GM18517 (cell line): ENCODE measurements around the gene ZNF227.
"Not testable (repeated sequence)": the region's sequence is repeated elsewhere in the genome, so short reads cannot be mapped to it uniquely, and the experiment has no call there.

Experiments used
- ATAC-seq: cut with Tn5 transposase; IDR thresholded peaks from one replicate; pipeline ENCODE4 v1.9.1; 2021; ENCODE audit warnings: mild to moderate bottlenecking, moderate library complexity; ENCODE audit not compliant: unreplicated experiment

Gene ZNF227

DNA sequence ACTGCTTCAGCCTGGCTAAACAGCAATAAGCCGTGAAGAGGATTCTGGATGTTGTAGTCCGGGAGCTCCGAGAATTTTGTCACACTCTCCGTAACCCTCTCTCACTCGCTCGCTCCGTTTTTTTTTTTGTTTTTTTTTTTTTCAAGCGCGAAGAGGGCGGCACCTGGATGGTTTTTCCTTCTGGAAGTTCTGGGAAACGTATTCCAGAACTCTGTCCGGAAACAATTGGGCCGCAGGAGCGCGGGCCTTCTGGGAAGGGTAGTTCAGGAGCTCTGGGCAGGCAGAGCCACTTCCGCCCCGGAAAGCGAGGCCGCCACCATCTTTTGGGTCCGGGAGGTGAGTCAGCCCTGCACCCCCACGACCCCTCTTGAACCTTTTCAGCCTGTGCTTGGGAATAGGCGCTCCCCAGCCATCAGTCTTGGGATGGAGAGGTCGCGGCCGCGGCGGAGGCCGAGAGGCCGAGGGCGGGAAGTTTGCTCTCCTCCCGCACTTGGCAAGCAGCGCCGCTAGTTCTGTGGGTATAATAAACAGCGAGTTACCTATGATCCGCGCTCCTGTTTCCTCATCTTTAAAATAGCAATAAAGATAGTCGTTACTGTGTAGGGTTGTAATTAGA is at the start of gene ZNF227:
TSS of gene ZNF227 (plus strand) at position 283 of the 616 bp plus-strand sequence. CDS start 5,261 bp downstream, outside the sequence.
- ATAC-seq: peak; percentile 78

DNA sequence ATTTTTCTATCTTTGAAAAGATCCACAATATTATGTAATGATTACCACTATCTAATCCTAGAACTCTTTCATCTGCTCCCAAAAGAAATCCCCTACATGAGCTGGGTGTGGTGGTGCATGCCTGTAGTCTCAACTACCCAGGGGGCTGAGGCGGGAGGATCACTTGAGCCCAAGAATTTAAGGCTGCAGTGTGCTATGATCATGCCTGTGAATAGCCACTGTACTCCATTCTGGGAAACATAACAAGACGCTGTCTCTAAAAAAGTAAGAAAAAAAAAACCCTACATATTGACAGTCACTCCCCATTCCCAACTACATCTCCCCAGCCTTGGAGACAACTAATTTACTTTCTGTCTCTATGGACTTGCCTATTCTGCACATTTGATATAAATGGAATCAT is 48.5 kb upstream of the ZNF227 start:
- no peak for ATAC-seq

DNA sequence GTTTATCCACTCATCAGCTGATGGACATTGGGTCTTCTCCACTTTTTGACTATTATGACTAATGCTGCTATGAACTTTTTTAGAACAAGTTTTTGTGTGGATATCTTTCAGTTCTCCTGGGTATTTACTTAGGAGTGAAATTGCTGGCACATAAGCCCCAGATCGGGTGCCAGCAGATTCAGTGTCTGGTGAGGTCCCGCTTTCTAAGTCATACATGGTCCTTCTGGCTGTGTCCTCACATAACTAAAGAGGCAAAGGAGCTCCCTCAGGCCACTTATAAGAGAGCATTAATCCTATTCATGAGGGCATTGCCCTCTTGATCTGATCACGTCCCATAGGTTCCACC is 48.0 kb upstream of the ZNF227 start:
- peak; percentile 19 for ATAC-seq

DNA sequence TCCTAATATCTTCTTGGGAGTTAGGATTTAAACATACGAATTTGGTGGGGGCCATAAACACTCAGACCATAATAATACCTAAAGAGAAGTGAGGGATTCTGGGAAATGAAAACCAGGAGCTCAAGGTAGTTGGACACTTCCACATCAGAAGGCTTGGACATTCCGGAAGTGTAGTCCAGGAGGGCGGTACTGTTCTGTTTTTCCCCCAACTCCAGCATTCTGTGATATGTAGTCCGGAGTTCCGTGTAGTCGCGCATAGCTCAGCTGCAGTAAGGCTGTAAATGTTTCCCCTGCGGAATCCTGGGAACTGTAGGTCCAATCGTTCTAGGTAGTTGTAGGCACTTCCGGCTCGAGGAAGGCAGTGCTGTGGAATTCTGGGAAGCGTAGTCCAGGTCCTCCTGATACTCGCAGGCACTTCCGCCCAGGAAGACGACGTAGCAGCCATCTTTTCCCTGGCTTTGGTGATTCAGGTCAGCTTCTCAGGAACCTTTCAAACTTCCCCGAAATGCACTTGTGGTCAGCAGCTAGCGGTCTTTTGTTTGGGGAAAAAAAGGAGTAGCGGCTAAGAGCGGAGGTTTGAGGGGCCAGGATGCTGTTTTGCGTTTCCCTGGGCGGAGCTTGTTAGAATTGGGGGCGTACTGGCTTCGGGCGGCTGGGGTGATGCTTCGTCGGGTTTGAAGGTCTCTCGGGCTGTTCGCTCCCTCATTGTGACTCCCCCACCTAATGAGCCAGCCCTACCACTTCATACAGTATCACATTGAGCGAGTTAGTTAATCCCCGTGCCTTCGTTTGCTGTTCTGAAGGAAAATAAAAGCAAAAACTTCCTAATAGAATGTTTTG is 47.4 kb upstream of the ZNF227 start, which contains the start of gene ZNF226:
TSS of gene ZNF226 (plus strand) at position 428 of the 840 bp plus-strand sequence. CDS start 4,981 bp downstream, outside the sequence.
- ATAC-seq: peak; percentile 83

DNA sequence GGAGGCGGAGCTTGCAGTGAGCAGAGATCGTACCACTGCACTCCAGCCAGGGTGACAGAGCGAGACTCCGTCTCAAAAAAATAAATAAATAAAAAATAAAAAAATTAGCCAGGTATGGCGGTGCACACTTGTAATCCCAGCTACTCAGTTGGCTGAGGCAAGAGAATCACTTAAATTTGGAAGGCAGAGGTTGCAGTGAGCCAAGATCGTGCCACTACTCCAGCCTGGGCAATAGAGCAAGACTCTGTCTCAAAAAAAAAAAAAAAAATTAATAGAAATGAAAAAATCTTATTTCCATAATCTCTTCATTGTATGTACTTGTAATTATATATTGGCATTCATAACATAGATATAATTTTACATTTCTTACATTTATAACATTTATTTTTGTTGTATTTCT is 41.7 kb upstream of the ZNF227 start:
- not testable (repeated sequence) for ATAC-seq

DNA sequence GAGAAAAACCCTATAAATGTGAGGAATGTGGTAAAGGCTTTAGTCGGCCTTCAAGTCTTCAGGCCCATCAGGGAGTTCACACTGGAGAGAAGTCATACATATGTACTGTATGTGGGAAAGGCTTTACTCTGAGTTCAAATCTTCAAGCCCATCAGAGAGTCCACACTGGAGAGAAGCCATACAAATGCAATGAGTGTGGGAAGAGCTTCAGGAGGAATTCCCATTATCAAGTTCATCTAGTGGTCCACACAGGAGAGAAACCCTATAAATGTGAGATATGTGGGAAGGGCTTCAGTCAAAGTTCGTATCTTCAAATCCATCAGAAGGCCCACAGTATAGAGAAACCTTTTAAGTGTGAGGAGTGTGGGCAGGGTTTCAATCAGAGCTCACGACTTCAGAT is 35.7 kb upstream of the ZNF227 start:
- no peak for ATAC-seq

DNA sequence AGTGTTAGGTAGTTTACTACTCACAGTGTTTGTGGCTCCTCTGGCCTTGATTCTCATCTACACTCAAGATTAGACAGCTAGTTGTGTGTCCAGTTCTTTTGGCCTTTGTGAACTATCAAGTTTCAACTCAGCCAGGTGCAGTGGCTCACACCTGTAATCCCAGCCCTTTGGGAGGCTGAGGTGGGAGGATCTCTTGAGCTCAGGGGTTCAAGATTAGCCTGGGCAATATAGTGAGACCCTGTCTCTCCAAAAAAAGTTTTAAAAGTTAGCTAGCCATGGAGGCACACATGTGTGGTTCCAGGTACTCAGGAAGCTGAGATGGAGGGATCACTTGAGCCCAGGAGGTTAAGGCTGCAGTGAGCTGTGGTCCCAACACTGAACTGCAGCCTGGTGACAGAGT is 31.4 kb upstream of the ZNF227 start:
- no peak for ATAC-seq

DNA sequence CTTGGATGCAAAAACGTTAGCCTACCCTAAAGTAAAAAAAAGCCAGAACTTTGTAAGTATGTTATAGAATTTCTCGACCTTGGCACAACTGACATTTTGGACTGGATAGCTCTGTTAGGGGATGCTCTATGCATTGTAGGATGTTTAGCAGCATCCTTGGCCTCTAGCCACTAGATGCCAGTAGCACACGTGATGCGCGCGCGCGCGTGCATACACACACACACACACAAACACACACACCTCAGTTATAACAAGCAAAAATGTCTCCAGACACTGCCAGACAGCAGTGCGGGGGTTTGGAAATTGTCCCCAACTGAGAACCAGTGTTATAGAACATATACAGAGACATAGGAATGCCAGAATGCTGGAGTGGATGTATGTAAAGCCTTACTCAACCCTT is 30.2 kb upstream of the ZNF227 start:
- ATAC-seq: no peak

DNA sequence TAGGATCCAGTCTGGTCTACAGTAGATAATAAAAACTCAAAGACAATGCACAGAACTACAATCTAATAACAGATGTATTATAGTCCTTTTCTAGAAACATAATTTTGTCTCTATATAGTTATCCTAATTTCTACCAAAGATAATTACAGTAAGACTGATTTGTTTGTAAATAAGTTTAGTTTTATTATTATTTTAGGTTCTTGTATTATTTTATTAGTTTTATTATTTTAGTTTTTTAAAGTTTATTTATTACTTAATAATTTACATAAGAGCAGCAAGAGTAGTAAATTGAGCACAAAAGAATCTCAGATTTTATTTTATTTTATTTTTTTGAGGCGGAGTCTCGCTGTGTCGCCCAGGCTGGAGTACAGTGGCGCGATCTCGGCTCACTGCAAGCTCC is 22.3 kb upstream of the ZNF227 start:
- ATAC-seq: no peak

DNA sequence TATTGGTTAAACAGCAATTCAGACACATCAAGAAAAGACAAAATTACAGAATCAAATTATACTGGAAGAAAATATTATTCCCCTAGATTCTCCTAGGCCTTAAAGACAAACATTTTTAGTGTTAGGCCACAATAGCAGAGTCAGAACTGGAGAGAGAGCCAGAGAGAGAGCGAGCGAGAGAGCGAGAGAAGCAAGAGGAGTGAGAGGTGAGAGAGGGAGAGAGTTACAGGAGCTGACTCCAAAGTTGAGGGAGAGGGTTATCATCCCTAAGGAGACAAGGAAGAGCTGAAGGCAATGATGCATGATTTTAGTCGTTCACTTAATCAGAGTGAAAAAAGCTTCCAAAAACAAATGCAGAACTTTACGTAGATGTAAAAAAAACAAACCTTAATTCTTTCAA is 20.2 kb upstream of the ZNF227 start:
- no peak for ATAC-seq

DNA sequence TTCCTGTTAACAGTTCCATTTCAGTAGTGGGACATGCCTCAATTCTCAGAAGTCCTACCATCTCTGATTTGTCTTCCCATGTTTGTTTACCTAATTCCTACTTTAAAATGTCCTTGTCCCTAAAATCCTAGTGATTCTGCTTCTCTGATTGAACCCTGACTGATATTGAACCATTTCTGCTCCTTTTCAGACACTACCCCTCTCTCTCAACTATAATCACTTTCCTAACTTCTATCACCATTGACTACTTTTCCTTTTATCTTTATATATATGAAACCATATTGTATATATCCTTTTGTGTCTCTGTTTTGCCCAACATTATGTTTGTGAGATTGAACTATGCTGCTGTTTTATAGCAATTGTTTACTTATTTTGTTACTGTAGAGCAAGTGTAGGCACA is 15.6 kb upstream of the ZNF227 start:
- ATAC-seq: no peak

DNA sequence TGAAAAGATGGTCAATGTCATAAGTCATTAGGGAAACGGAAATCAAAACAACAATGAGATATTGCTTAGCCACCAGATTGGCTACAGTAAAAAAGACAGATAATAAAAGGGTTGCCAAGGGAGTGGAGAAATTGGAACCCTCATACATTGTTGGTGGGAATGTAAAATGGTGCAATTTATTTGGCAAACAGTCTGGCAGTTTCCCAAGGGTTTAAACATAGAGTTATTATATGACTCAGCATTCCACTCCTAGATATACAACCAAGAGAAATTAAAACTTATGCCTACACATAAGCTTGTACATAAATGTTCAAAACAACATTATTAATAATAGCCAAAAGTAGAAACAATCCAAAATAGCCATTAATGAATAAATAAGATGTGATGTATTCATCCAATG is 9.9 kb upstream of the ZNF227 start:
- no peak for ATAC-seq

DNA sequence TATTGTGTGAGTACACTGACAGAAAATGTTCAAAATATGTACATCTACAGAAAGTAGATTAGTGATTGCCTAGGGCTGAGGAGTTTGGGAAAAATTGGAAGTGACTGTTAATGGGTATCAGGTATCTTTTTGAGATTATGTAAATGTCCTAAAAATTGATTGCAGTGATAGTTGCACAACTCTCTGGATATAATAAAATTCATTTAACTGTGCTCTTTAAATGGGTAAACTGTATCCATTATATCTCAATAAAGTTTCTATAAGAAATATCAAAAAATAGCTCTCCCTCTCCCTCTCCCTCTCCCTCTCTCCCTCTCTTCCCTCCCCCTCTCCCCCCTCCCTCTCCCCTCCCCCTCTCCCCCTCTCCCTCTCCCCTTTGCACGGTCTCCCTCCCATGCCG is 9.4 kb upstream of the ZNF227 start:
- no peak for ATAC-seq

DNA sequence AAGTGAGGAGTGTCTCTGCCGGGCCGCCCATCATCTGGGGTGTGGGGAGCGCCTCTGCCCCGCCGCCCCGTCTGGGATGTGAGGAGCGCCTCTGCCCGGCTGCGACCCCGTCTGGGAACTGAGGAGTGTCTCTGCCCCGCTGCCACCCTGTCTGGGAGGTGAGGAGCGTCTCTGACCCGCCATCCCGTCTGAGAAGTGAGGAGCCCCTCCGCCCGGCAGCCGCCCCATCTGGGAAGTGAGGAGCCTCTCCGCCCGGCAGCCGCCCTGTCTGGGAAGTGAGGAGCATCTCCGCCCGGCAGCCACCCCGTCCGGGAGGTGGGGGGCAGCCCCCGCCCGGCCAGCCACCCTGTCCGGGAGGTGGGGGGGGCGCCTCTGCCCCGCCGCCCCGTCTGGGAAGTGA is 8.5 kb upstream of the ZNF227 start:
- not testable (repeated sequence) for ATAC-seq

DNA sequence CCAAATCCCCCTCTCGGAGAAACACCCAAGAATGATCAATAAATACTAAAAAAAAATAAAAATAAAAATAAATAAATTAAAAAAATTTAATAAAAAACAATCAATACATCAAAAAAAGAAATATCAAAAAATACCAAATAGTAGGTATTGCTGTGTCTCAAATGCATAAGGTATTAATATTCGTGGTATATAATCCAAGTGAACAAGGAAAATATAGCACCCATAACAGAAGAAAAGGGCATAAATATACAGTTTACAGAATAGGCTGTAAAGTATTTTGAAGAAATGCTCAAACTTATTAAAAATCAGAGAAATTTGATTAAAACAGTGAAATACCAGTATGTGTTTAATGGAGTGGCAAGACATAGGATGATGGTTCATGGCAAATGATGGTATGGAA is 7.6 kb upstream of the ZNF227 start:
- ATAC-seq: no peak

DNA sequence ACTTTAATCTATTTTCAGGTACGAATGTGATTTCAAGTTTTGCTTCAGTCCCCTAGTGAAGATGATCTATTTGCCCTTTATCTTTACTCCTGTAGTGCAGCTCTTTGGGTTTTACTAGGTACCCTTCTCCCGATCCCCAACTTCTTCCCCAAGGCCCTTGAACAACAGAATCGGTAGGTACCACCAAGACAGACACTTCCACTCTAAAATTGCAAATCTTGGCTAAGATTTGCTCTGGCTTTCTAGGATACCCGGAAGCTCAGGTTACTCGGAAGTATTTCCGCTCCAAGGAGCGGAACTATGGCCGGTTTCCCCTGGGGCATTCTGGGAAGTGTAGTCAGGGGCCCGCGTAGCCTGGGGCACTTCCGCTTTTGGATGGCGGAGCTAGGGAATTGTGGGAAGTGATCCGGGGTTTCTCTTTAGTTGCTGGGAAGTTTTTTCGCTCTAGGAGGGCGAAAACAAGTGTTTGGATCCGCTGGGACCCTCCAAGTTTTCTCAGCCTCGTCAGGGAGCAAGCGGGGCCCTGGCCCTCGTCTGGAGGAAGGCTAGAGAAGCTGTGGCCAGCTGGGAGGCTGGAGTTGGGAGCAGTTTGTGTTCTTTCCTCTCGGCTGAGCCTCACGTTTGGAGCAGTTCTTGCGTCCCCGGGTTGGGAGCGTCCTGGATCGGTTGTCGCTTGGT is 5.1 kb upstream of the ZNF227 start:
- ATAC-seq: peak; percentile 70

DNA sequence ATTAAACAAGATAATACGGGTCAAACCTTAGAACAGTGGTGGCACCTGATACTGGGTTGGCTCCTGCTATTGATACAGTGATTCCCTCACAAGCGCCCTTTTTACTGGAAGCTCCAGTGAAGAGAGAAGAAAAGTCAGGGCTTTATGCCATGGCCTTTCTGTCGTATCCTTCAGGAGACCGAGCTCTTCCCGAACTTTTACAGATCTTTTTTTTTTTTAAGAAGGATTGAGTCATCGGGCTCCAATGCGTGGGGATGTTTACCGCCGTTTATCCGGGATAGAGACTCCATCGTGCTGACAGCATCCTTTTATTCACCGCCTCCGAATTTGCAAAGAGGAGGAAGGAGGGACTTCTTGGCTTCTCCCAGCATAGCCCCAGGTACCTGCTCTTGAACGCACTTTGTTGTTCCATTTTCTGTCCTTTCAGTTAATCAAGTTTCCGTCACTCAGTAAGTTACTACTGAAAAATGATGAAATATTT is 574 bp downstream of the ZNF227 start:
- no peak for ATAC-seq

DNA sequence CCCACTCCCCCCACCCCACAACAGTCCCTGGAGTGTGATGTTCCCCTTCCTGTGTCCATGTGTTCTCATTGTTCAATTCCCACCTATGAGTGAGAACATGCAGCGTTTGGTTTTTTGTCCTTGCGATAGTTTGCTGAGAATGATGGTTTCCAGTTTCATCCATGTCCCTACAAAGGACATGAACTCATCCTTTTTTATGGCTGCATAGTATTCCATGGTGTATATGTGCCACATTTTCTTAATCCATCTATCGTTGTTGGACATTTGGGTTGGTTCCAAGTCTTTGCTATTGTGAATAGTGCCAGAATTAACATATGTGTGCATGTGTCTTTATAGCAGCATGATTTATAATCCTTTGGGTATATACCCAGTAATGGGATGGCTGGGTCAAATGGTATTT is 7.6 kb downstream of the ZNF227 start:
- not testable (repeated sequence) for ATAC-seq

DNA sequence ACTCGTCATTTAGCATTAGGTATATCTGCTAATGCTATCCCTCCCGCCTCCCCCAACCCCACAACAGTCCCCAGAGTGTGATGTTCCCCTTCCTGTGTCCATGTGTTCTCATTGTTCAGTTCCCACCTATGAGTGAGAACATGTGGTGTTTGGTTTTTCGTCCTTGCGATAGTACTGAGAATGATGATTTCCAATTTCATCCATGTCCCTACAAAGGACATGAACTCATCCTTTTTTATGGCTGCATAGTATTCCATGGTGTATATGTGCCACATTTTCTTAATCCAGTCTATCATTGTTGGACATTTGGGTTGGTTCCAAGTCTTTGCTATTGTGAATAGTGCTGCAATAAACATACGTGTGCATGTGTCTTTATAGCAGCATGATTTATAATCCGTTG is 8.4 kb downstream of the ZNF227 start:
- not testable (repeated sequence) for ATAC-seq

DNA sequence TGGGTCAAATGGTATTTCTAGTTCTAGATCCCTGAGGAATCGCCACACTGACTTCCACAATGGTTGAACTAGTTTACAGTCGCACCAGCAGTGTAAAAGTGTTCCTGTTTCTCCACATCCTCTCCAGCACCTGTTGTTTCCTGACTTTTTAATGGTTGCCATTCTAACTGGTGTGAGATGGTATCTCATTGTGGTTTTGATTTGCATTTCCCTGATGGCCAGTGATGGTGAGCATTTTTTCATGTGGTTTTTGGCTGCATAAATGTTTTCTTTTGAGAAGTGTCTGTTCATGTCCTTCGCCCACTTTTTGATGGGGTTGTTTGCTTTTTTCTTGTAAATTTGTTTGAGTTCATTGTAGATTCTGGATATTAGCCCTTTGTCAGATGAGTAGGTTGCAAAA is 9.0 kb downstream of the ZNF227 start:
- not testable (repeated sequence) for ATAC-seq

DNA sequence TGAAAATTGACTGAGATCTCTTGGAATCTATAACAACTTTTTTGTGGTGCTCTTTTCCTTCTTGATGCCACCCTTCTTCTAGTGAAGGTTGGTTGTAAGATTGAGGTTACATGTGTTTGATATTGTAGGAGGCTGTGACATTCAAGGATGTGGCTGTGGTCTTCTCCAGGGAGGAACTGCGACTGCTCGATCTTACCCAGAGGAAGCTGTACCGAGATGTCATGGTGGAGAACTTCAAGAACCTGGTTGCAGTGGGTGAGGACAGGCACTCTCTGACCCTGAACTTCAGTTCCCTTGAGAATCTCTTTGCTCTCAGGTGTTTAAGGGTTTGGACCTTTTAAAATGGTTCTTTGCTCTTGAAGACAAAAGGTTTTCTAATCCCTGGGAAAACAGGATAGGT is 16.0 kb downstream of the ZNF227 start:
- ATAC-seq: no peak

DNA sequence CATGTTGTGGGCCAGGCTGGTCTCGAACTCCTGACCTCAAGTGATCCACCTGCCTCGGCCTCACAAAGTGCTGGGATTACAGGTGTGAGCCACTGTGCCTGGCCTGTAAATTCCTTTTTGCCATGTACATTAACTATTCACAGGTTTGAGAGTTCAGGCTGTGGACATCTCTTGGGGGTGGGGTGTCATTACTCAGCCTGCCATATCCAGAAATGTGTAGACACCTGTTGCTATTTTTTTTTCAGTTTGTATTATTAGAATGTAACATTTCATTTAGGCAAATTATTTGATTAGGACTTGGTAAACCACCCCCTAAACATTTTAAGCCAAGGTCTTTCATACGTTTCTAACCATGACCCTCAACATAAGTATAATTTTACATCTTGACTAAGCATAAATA is 20.5 kb downstream of the ZNF227 start:
- ATAC-seq: no peak
